BJ (cell line): ENCODE measurements around the gene RANBP6. TPM values are rescaled to one million over a fixed set of nuclear protein-coding genes. Genes with fewer than 3 reads are reported as not detected.

ENCODE experiments used
- CTCF ChIA-PET: fragments of 350-600 bp; formaldehyde crosslinking; extraction: SDS; loops from one replicate; lab custom pipeline; 2021; ENCODE audit warnings: antibody characterized with exemption, inconsistent platforms; lab: Yijun Ruan, JAX
- POLR2A ChIA-PET: fragments of 300-600 bp; sonication (Branson Sonifier 250); formaldehyde crosslinking; extraction: SDS; loops from one replicate; lab custom pipeline; 2021; ENCODE audit warnings: antibody characterized with exemption; lab: Charles Lee
- DNase-seq: peaks from one replicate; pipeline ENCODE4 v3.0.0-alpha.2; 2011; ENCODE audit warnings: low read depth
- H3K27me3 ChIP-seq: 2 replicates; pipeline ENCODE4 v1.6.0; 2011; ENCODE audit warnings: low read length; ENCODE audit not compliant: control insufficient read depth, insufficient read depth
- H3K36me3 ChIP-seq: 2 replicates; pipeline ENCODE4 v1.5.1; 2011; ENCODE audit warnings: low read length; ENCODE audit not compliant: control insufficient read depth, insufficient read depth
- H3K4me3 ChIP-seq: 2 replicates; pipeline ENCODE4 v1.5.1; 2011; ENCODE audit warnings: low read depth, mild to moderate bottlenecking, control low read depth, low read length
- polyA plus RNA-seq: library from polyadenylated mRNA; depleted of rRNA; stranded (reverse); fragments of >200 nt; gene quantifications from 2 replicates; pipeline ENCODE4 v1.2.3, GENCODE V29; 2011
- TF ChIP-seq, protein P1 (sequence below): IDR thresholded peaks from 2 replicates; pipeline ENCODE4 v1.5.1; 2011; ENCODE audit warnings: low read depth, mild to moderate bottlenecking, control low read depth, inconsistent platforms, low read length, moderate library complexity; ENCODE audit not compliant: insufficient read depth

The RANBP6 gene
- polyA plus RNA-seq, 1 experiment: 4.9 TPM

- TF ChIP-seq, protein P1, sequence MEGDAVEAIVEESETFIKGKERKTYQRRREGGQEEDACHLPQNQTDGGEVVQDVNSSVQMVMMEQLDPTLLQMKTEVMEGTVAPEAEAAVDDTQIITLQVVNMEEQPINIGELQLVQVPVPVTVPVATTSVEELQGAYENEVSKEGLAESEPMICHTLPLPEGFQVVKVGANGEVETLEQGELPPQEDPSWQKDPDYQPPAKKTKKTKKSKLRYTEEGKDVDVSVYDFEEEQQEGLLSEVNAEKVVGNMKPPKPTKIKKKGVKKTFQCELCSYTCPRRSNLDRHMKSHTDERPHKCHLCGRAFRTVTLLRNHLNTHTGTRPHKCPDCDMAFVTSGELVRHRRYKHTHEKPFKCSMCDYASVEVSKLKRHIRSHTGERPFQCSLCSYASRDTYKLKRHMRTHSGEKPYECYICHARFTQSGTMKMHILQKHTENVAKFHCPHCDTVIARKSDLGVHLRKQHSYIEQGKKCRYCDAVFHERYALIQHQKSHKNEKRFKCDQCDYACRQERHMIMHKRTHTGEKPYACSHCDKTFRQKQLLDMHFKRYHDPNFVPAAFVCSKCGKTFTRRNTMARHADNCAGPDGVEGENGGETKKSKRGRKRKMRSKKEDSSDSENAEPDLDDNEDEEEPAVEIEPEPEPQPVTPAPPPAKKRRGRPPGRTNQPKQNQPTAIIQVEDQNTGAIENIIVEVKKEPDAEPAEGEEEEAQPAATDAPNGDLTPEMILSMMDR: no peak
- Histone ChIP-seq H3K27me3 (no peaks in the 10 kb centered on the region), H3K4me3 (peak overlapping the region; percentile 83), H3K36me3 (no peaks in the 10 kb centered on the region)
- ChIA-PET CTCF (interaction anchor here (0.6 to 1.2 kb wide), 3 partner anchors 16 to 175 kb away, joined by 3 to 4 read pairs (median 3); partner anchors contain the start of gene ERMP1), POLR2A (interaction anchor here (0.6 kb wide), 1 partner anchor 739 kb away, joined by 3 read pairs; no protein-coding TSS in a partner anchor)
- no peak for DNase-seq
These were observed 8.2 kb downstream of the RANBP6 start for GRCh38 chr9:6007058-6007769.

DNA sequence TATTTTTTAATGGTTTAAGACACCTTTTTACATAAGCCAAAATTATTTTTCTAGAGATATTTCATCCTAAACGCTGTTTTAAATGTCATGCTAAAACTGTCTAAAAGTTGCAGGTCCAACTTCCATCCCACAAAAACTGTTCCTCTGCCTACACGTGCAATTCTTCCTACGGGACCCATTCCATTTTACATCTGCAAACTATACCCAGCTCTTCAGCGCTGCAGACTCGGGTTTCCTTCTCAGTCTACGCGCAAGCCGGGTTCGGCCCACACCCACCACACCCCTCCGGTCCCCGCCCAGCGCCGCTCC is 8.7 kb downstream of the RANBP6 start:
- peak overlapping the region; percentile 83 for H3K4me3 ChIP-seq
- ChIA-PET POLR2A (no interaction called here), CTCF (interaction anchor here (0.6 to 1.2 kb wide), 2 partner anchors 120 to 174 kb away, joined by 3 to 4 read pairs; partner anchors contain the start of gene ERMP1)
- no peaks in the 10 kb centered on the region for H3K27me3 ChIP-seq
- H3K36me3 ChIP-seq: no peaks in the 10 kb centered on the region
- peak; percentile 38 for DNase-seq
- TF ChIP-seq, protein P1: no peak

DNA sequence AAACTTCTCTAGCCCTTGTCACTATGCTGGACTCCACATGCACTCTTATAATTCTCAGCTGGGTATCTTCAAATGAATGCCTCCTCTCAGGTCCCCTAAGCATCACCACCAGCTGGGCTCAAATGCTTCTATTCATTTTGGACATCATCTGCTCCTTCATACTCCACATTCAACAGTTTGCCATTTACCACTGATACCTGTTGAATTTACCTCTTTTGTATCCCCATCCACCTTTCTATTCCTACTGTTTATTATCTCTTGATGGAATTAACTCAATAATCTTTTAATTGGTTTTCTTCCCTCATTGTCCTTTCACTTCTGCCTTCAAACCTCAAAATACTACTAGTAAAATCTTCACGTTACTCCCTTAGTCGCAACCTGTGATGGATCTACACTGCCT is 14.5 kb downstream of the RANBP6 start:
- Histone ChIP-seq H3K36me3 (no peaks in the 10 kb centered on the region), H3K27me3 (no peaks in the 10 kb centered on the region), H3K4me3 (no peak overlapping the region)
- ChIA-PET CTCF (interaction anchor here (1.3 kb wide), 1 partner anchor 114 kb away, joined by 3 read pairs; no protein-coding TSS in a partner anchor), POLR2A (interaction anchor here (0.5 kb wide), 1 partner anchor 156 kb away, joined by 6 read pairs; no protein-coding TSS in a partner anchor)
- DNase-seq: no peak
- TF ChIP-seq, protein P1: no peak

- Histone ChIP-seq H3K27me3 (no peaks in the 10 kb centered on the region), H3K36me3 (no peaks in the 10 kb centered on the region), H3K4me3 (no peak overlapping the region)
- ChIA-PET CTCF (no interaction called here), POLR2A (no interaction called here)
- DNase-seq: no peak
- TF ChIP-seq, protein P1: no peak
These were observed 15.9 kb downstream of the RANBP6 start for GRCh38 chr9:5999443-6000101.

GRCh38 chr9:5994493-5994892 is 20.9 kb downstream of the RANBP6 start:
- no peak overlapping the region for H3K4me3 ChIP-seq
- DNase-seq: no peak
- CTCF ChIA-PET: interaction anchor here (1.5 kb wide), 1 partner anchor 108 kb away, joined by 4 read pairs; no protein-coding TSS in a partner anchor
- TF ChIP-seq, protein P1: no peak
- no peaks in the 10 kb centered on the region for H3K27me3 ChIP-seq
- POLR2A ChIA-PET: no interaction called here
- no peaks in the 10 kb centered on the region for H3K36me3 ChIP-seq
